Limb (tissue), 2 donors: ENCODE results near the gene CAMTA1.

Experiments used
- DNase-seq, 2 donors: peaks; one replicate each; pipeline ENCODE4 v3.0.0-alpha.2; 2016; ENCODE audit errors: extremely low spot score in 2 of 2

CAMTA1 gene

DNA sequence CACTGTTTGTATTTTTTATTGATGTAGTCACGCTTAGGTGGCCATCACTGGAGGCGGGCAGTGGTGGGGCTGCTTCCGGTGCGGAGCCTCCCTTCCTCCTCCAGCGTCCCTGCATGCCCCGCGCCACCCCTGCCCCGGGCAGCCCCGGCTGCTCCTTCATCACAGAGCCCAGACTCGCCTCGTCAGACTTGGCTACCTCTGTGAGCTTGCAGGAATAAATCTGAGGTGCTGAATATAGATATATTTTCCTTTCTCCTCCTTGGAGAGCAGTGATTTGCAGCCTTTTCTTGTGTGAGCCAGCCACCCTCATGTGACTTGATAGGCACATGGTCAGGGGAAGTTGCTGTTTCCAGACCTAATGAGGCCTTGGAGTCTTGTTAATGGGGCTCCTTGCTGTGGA, 573.2 kb downstream of the CAMTA1 start:
- DNase-seq, result no peak

DNA sequence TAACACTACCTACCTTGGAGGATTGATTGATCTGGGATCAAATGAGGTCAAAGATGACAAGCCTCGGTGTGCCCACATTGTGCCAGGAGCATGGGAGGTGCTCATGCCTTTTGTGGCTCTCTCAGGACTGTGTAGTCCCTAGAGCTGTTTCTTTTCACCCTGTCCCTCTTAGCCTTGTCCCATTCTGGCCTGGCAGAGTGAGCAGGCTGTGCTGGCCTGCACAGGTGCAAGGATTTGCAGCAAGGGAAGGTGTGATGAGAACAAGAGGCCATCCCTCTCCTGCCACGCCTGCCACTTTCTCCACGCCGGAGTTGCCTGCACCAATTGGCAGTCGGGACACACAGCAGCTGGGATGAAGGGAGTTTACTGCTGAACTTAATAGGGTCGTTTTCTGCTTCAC, 575.3 kb downstream of the CAMTA1 start:
- no peak for DNase-seq

DNA sequence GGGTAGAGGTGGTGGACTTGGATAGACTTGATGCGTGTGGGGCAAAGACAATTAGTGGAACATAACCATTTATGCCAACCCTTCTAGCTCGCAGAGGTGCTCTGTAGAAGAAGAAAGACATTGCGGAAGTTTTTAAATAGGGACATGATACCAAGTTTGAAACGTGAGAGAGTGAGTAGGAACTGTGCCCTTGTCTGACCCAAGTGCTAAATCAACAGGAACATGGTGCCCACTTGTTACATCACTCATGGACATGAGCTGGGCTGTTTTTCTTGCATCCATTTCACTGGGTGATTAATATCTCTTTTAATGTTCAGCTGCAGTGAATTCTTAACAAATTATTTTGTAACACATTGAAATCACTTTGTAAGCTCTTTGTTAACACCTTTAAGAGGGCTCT, 577.7 kb downstream of the CAMTA1 start:
- DNase-seq, result no peak

DNA sequence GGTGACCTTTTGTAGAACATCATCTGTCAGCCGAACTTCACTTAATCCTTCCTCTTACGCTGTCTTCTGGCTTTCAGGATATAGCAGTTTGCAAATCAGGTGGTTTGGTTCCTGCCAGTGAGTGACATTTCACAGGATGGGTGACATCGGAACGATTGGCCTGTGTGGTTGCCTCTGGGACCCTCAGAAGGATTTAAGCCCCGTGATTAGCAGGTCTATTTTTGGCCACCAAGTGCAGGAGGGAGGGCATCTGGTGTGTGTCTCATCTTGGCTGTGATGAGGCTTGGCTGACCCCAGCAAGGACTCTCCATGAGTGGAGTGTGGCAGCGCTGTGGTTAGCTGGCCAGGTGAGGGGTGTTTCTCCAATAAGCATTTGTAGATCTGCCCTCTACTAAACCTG, 578.2 kb downstream of the CAMTA1 start:
- no peak for DNase-seq

DNA sequence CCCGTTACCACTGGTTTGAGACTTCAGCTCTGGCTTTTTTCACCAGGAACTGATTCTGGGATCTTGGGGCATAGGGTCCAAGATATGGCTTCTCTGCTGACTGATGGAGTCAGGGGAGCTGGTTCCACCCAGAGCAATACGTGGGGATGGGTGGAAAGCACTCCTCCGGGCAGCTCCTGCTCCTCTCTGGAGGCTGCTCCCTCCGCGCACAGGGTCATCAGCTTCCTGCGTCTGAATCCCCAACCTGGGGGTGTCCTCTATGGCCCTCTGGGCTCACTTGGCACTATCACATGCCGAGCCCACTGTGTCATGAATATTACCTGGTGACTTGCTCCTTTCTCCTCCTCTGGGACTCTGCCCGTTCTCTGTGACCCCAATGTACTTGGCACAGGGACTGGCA, 580.5 kb downstream of the CAMTA1 start:
- no peak for DNase-seq

DNA sequence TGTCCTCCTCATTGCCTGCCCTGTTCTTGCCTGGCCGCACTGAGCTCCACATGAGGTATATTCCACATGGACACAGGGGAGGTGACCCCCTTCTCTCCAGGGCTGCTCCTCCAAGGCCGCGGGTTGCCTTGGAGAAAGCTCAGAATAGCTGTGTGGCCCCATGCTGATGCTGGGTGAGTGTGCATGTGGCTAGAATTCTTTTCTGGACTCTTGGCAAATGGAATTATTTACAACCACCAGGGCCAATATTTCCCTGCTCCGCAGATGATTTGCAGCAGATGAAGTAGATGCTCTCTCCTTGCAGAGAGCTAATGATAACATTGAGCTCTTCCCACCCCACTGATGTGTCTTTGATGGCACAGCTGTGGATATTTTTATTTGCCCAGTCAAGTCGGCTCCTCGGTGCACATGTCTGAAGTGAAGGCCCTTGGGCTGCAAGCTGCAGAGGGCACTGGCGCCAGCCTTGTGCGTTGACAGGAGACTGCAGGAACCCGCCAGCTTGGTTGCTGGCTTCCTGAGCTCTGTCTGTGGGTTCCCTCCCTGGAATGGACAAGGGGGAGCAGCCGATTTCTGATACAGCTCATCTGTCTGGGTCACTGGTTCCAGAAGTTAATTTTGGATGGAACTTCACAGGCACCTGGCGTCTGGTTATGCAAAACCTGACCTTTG, 581.2 kb downstream of the CAMTA1 start:
- no peak for DNase-seq

DNA sequence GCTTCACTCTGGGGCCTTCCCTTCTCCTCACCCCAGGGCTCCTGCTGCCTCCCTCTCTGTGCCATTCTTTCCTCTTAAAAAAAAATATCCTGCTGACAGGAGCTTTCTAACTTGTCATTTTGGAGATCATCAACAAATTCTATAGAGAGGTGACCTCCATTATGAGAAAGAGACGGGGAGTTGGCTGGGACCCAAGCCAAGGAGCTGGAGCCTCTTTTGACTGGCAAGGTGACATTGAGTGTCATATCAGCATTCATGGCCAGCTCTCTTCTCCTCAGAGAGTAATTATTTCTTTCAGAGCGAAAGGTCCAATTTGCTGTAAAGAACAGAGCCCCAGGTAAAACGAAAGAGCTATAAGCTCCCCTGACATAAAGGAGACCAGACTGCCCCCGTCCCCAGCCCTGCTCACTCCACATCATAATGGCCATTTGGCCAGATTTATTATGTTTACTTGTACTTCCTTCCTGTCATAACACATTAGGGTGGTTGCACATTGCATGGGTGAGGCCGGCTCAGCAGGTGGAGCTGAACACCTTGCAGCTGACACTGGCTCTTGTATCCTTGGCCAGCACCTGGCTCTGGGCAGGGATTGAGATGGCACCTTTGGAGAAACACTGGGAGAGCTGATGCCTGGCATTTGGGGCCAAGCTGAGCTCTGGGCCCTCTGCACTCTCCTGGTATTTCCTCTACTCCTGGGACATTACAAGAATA, 581.9 kb downstream of the CAMTA1 start:
- no peak for DNase-seq

DNA sequence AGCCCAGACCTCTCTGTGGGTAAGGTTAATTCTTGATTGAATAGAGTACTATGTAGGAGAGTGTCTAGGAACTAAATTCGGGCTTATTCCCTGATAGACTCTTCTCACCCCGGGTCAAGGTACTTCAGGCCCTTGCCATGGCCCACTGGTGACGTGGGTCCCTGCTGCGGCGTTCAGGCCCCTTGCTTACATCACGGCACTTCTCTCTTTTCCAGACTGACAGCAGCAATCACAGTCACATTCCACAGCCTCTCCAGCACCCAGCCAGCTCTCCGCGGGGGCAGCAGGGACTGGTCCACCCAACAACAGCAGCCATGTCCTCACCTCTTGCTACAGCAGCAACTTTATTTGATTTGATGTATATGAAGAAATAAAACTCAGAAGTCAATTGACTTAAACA, 584.6 kb downstream of the CAMTA1 start:
- no peak for DNase-seq

DNA sequence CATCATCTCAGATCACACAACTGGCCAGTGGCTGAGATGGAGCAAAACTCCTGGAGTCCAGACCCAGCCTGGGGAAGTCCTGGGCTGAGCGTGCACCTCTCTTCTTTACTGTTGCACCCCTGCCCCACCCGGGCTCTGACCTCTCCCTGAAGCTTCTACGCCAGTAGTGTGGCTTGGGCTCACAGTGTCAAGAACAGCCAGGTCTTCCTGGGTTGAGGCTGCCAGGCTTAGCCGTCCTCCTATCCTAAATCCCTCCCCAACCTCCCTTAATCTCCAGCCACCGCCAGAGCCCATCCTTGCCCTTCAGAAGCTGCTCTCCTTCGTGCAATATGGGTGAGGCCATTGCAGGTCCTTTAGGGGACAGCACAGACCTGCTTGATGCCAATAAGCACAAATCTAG, 586.7 kb downstream of the CAMTA1 start:
- no peak for DNase-seq

DNA sequence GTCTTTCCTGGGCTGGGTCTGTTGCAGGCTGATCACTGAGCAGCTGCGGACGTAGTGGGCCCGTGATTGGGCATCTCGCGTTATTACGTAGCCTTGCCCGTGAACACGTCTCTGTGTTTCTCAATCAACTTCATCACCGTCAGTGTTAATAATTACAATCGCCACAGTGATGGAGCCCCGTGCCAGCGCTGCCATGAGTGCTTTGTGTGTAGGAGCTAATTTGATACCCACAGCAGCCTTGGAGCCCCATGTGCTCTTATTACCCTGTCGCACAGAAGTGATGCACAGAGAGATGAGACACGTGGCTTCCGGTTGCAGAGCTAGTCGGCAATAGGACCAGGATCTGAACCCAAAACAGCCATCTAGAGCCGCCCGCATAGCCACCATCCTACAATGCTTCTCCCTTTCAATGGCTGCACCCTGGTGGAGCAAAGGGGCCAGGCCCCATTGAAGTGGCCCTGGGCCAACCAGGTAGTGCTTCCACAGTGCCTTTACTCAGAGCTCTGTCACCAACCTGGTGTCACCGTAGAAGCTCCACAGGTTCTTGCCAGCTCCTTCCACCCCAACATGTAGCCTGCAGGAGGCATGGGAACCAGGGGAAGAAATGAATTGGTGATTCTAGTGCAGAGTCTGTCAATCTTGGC, 587.3 kb downstream of the CAMTA1 start:
- DNase-seq, result no peak

DNA sequence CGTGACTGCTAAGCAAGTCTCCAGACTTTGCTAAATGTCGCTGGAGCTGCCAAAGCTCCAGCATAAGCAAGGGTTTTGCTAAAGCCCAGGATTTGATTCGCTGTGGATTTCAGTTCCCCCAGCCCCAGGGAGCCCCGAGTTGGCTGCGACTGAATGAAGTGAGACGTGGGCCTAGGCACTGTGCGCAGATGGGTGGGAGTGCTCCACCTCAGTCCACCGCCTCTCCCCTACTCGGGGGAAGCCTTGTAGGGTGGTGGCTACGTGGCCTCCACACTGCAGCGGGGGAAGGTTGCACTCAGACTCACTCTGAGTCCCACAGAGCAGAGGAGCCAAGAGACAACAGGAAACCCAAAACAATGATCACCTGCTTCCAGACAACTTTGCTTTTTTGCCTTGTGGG, 588.0 kb downstream of the CAMTA1 start:
- no peak for DNase-seq

DNA sequence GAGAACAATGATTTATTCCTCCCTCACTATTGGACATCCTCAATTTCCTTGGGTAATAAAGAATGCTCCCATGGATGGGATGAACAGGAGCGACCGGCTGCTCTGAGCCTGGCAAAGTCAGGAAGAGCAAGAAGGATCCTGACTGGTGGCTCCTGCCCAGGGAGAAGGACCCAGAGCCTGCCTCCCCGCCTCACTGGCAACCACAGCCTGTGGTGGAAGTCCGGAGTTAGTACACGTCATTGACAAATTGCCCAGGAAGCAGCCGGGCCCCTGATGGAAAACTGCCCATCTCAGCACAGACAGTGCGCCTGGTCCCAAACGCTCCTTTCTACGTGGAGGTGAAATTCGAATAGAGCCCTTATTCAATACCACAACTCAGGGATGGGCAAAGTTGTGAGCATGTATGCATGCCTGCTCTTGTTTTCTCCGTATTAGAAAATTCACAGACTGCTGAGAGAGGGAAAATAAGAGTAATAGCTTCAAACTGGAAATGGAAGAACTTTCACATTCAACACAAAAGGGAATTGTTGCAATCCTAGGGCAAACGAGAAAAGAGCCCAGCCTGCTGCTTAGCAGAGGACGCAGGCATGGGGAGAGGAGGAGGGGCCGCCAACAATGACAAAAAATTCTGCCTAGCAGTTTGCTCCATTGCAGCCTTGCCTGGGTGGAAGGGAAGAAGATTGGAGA, 588.8 kb downstream of the CAMTA1 start:
- peak in 1 of 2 donors; percentile 44 for DNase-seq

DNA sequence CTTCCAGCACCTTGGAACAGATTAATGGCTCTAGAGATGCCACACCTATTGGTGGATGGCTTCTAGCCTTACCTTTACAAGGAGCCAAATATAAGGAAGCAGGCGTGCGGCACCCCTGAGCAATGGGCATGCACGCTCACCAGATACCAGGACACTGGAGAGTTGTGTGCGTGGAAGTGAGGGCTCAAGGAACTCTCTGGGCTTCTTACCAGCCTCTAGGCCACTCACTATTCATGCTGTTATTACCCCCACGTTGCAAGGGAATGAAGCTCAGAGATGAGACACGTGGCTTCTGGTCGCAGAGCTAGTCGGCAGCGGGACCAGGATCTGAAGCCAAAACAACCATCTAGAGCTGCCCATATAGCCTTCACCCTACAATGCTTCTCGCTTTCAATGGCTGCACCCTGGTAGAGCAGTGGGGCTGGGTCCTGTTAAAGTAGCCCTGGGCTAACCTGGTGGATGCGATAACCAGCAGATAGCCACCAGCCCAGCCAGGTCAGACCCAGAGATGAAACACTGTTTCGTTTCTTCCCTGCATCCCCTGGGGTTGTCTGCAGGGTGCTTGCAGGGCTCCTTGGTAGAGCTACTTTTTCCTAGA, 589.4 kb downstream of the CAMTA1 start:
- peak in 1 of 2 donors; percentile 21 for DNase-seq

DNA sequence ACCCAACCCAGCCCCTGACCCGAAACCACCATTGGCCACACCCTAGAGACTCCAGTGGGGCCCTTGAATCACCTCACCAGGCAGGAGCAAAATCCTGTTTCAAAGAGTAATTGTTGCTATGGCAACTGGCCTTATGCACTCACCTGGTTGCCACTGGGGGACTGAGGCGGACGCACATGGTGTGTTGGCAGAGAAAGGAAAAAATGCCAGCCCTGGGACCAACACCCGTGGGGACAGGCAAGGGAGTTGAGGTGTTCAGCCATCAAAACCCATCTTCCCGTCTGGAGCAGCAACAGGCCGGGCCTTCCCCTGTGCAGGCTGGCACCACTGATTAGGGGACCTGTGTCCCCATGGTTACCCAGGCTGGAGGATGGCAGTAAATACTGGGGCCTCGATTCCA, 590.1 kb downstream of the CAMTA1 start:
- DNase-seq, result peak in 1 of 2 donors; percentile 21

DNA sequence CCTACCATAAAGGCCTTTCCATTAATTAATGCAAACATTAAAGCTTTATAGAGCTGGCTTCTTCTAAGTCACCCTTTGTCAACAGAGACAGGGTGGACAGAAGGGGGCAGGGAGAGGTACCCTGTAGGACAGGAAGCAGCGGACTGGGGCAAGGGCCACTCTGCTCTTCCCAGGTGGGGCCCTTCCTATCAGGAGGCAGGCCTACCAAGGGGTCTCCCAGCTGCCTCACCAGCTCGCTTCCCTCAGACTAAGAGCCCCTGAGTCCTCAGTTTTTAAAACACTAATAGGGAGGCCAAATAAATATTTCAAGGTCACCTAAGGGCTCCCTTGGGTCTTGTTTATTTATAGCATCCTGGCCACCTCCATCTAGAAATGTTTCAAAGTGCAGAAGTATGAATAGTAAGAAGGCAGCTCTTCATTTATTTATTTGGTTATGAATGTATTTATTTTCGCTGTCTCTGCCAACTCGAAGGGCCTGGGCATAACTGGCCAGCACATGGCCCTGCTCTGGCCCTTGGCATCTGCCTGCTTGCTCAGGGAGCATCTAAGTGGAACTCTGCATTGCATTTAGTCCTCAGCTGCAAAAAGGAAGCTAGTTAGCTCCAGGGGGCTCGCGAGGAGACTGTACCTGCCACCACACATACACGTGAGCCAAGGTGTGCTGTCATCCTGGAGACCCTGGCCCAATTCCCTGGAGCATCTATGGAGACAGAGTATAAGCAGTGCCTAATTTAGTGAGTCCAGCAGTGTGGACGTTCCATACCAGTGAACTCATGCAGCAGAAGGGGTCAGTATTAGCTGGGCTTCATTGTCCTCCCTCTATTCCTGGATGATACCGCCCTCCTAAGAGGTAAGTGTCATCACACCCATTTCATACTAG, 590.8 kb downstream of the CAMTA1 start:
- DNase-seq, result no peak

DNA sequence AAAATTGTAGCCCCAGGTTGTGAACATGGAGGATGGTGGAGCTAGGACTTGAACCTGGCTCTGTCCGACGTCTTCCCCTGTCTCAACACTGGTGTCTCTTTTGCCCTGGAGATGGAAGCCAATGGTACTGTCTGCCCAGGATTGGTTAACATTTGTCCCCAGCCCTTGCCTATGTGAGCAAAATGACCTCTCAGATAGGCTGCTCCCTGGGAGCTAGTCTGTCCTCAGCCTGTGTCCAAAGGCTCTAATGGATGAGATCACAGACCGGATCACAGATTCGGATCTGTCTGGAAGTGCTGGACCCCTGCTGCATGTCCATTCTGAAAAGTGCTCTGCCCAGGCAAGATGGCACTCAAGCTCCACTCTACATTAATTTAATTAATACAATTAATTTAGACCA, 591.4 kb downstream of the CAMTA1 start:
- DNase-seq, result no peak

DNA sequence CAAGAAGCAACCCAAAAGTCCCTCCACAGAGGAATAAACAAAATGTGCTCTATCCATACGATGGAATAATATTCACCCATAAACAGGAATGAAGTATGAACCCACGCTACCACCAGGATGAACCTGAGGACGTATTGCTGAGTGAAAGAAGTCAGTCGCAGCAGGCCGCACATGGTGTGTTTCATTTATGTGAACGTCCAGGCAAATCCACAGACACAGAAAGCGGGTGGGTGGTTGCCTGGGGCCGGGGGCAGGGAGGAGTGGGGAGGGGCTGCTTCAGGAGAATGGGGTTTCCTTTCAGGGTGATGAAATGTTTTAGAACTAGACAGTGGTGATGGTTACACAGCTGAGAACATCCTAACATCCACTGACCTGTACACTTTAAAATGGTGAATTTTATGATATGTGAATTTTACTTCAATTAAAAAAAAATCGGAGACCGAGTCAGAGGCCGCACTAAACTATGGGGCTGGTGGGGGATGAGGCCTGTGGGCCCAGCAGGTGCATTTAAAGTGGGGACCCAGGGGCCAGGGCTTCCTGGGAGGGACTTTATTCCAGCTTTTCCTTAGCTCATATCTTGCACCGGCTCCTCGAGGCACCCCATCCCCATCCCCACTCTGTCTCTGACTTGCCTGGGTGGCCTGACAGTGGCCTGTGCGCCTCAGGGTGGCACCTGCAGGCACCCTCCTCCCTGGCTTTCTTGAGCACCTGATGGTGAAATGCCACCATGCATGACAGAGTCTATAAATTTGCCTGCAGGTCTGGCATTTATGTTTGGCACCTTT, 593.3 kb downstream of the CAMTA1 start:
- DNase-seq, result peak in 1 of 2 donors; percentile 23

DNA sequence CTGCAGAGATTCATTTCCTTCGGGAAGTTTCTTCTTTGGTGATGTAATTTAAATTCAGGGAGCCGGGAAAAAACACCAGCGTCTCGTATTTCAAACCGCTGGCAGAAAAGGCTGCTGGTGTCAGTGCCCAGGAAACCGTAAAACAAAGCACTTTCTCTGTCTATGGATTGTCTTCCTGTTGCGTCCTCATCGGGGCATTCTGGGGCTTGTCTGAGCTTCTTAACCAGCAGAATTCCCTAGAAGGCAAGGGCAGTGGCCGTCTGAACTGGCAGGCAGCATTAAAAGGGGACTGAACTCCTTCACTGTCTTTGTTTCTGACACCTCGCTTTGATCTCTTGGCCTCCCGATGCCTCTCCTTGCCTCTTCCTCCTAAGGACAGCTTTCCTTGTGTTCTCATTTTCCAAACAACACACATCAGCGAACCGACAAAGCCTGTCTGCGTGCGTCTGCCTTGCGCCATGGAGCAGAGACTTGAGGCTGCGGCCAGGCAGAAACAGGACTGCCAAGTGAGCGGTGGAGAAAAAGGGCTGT, 594.3 kb downstream of the CAMTA1 start:
- DNase-seq, result peak in 1 of 2 donors; percentile 50

DNA sequence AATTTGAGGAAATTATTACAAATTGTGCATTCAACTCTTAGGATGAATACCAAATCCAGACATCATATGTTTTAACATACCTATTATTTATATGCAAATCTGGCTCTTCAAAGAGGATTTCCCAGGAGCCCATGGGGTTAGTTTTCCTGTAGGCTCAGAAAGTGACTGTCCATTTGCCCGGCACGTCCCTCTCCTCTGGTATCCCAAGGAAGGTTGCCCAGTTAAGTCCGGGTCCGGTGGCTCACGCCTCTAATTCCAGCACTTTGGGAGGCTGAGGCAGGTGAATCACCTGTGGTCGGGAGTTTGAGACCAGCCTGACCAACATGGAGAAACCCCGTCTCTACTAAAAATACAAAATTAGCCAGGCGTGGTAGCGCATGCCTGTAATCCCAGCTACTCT, 594.8 kb downstream of the CAMTA1 start:
- DNase-seq, result peak in 1 of 2 donors; percentile 5

DNA sequence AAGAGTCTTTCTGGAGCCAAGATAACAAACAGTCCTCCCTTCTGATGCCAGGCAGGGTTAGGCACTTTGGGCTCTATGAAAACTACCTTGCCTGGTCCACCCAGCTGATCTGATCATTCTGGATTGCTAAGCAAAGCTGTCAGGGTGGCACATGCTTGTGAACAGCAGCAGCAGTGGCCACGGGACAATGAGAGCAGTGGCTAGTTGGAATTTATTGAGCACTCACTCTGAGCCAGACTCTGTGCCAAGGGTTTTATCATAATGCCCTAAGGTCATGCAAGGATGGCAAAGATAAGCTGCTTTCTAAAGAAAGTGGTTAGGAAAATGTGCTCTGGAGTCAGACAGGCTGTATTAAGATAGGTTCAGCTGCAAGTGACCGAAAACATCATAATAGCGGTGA, 595.5 kb downstream of the CAMTA1 start:
- DNase-seq, result peak in 1 of 2 donors; percentile 13
